Measurements from ENCODE around the gene KRTAP3-1. TPM values are rescaled to one million over a fixed set of nuclear protein-coding genes. Genes with fewer than 3 reads are reported as not detected.
"Not testable (repeated sequence)": the region's sequence is repeated elsewhere in the genome, so short reads cannot be mapped to it uniquely, and the experiment has no call there.

The KRTAP3-1 gene
- total RNA-seq (not detected), polyA plus RNA-seq (not detected)
- long read RNA-seq, donor 1, result 0 reads
- long read RNA-seq, donor 2, result 0 reads
- long read RNA-seq, donor 3, result 0 reads
- long read RNA-seq, donor 4, result 0 reads
- long read RNA-seq, donor 5, result 0 reads
- long read RNA-seq, donor 6, result 0 reads
- long read RNA-seq, donor 7, result 0 reads
- long read RNA-seq, donor 8, result 0 reads
- long read RNA-seq, donor 9, result 0 reads
- long read RNA-seq, donor 10, result 0 reads

- no peaks in the 10 kb centered on the region for H3K36me3 ChIP-seq
- no peak within 1 kb of the TSS for H3K27ac ChIP-seq
- DNase-seq, result peak in 1 of 2 donors; percentile 10
- intact Hi-C loops (cut with DNase I; ENCODE audit: low total_unique reads), result no loop called here
- no peak within 1 kb of the TSS for H3K4me3 ChIP-seq
- H3K4me1 ChIP-seq, result no peaks in the 10 kb centered on the region
- H3K27me3 ChIP-seq, result no peaks in the 10 kb centered on the region
- WGBS, 5 donors, result 69 to 81% (median 75%) methylated on average over 4 to 8 of the region's 8 CpGs
- no peak for TF ChIP-seq EP300 (IDR thresholded peaks at IDR 0.05)
- no peak for TF ChIP-seq POLR2AphosphoS5 (IDR thresholded peaks at IDR 0.05)
- TF ChIP-seq POLR2A (IDR thresholded peaks at IDR 0.05), result no peak
- TF ChIP-seq CTCF (IDR thresholded peaks at IDR 0.05), result no peak
- no peaks in the 10 kb centered on the region for H3K9me3 ChIP-seq
Measured at GRCh38 chr17:41008811-41009210, at the start of gene KRTAP3-1. Gene KRTAP3-1 (minus strand): TSS chr17:41009128. CDS start chr17:41009074, 54 bp downstream.

- DNase-seq, result no peak
- H3K27ac ChIP-seq, result no peak overlapping the region
- peaks cover 0 to 8% (median 4%) of the 10 kb centered on the region in 4 donors for H3K9me3 ChIP-seq
- intact Hi-C loops (cut with DNase I; ENCODE audit: low total_unique reads), result no loop called here
- no peak overlapping the region for H3K4me3 ChIP-seq
- no peaks in the 10 kb centered on the region for H3K36me3 ChIP-seq
- 79 to 100% (median 98%) methylated on average over 1 of the region's 1 CpG for WGBS, 5 donors
- TF ChIP-seq POLR2A (IDR thresholded peaks at IDR 0.05) (no peak), EP300 (IDR thresholded peaks at IDR 0.05) (no peak), POLR2AphosphoS5 (IDR thresholded peaks at IDR 0.05) (no peak), CTCF (IDR thresholded peaks at IDR 0.05) (no peak)
- no peaks in the 10 kb centered on the region for H3K4me1 ChIP-seq
- H3K27me3 ChIP-seq, result peaks cover 0 to 36% (median 6%) of the 10 kb centered on the region in 3 donors
Measured at GRCh38 chr17:41057547-41057946, 48.6 kb upstream of the KRTAP3-1 start.

GRCh38 chr17:41055130-41055529 lies 46.2 kb upstream of the KRTAP3-1 start, which contains the start of gene KRTAP2-2:
Gene KRTAP2-2 (minus strand): TSS chr17:41055230. CDS start chr17:41055211, 19 bp downstream.
- H3K27ac ChIP-seq; intact Hi-C loops (cut with DNase I; ENCODE audit: low total_unique reads); H3K9me3 ChIP-seq; DNase-seq; H3K36me3 ChIP-seq; H3K4me3 ChIP-seq; H3K4me1 ChIP-seq: not testable (repeated sequence)
- WGBS, 5 donors, result 27 to 52% (median 44%) methylated on average over 1 of the region's 6 CpGs
- H3K27me3 ChIP-seq, result peaks cover 0 to 34% (median 6%) of the 10 kb centered on the region in 3 donors

DNA sequence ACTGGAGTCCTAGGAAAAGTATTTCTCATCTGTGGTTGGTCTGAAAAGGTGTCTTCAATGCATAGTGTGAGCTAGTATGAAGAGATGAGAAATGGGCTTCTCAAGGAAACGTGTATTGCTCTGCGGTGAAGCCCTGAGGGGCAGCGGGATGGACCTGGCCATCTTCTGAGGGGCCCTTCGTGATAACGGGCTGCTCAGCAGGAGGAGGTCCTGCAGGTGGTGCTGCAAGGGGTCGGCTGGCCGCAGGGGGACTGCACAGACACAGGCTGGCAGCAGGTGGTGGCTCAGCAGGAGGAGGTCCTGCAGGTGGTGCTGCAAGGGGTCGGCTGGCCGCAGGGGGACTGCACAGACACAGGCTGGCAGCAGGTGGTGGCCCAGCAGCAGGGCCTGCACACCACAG lies 45.6 kb upstream of the KRTAP3-1 start:
- H3K27me3 ChIP-seq, result peaks cover 0 to 32% (median 6%) of the 10 kb centered on the region in 3 donors
- WGBS, 5 donors, result 72 to 79% (median 72%) methylated on average over 7 to 9 of the region's 9 CpGs
- H3K4me1 ChIP-seq; H3K27ac ChIP-seq; H3K9me3 ChIP-seq; H3K36me3 ChIP-seq; H3K4me3 ChIP-seq; intact Hi-C loops (cut with DNase I; ENCODE audit: low total_unique reads); DNase-seq: not testable (repeated sequence)

DNA sequence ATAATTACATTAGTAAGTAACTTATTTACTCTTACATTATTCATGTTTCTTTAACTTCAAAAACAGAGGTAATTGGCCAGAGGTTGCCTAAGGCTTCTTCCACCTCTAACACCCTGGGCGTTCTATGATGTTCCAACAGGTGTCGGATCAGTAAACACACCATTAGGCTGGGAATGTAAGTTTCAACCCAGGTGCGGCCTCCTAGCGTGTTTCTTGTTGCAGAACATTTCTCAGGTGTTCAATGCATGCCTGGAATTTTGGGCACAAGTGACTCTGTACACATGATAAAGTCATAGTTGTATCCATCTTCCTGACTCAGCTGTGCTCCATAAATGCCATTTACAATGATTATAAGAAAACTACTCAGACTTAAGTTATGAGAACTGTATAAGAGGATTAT lies 45.1 kb upstream of the KRTAP3-1 start:
- Histone ChIP-seq H3K27ac (no peak overlapping the region), H3K9me3 (peaks cover 0 to 8% (median 4%) of the 10 kb centered on the region in 4 donors), H3K4me3 (no peak overlapping the region), H3K4me1 (no peaks in the 10 kb centered on the region), H3K36me3 (no peaks in the 10 kb centered on the region), H3K27me3 (peaks cover 0 to 31% (median 6%) of the 10 kb centered on the region in 3 donors)
- 82 to 88% (median 85%) methylated on average over 4 of the region's 4 CpGs for WGBS, 5 donors
- TF ChIP-seq POLR2AphosphoS5 (IDR thresholded peaks at IDR 0.05) (no peak), CTCF (IDR thresholded peaks at IDR 0.05) (no peak), POLR2A (IDR thresholded peaks at IDR 0.05) (no peak), EP300 (IDR thresholded peaks at IDR 0.05) (no peak)
- intact Hi-C loops (cut with DNase I; ENCODE audit: low total_unique reads), result no loop called here
- no peak for DNase-seq
